Activated T-cell treated with anti-CD3 and anti-CD28 coated beads for 1 hour (primary cell): ENCODE data around the gene SVIL.
A peak's percentile ranks its signal among the peaks of the same experiment; 100 is the strongest.
"Not testable (repeated sequence)": the region's sequence is repeated elsewhere in the genome, so short reads cannot be mapped to it uniquely, and the experiment has no call there.

Source experiments
- DNase-seq: peaks from one replicate; pipeline ENCODE4 v3.0.0-alpha.2; 2020; ENCODE audit warnings: low read depth

Gene SVIL

GRCh38 chr10:29515104-29515503, 119.7 kb downstream of the SVIL start:
- not testable (repeated sequence) for DNase-seq

DNA sequence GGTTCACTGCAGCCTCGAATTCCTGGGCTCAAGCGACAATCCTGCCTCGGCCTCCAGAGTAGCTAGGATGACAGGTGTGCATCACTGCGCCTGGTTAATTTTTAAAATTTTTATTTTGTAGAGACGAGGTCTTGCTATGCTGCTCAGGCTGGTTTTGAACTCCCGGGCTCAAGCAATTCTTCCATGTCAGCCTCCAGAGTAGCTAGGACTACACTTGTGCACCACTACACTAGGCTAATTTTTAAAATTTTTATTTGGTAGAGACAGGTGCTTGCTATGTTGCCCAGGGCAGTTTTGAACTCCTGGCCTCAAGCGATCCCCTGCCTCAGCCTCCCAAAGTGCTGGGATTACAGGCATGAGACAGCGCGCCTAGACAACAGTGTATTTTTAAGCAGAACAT, 120.5 kb downstream of the SVIL start:
- DNase-seq = no peak

DNA sequence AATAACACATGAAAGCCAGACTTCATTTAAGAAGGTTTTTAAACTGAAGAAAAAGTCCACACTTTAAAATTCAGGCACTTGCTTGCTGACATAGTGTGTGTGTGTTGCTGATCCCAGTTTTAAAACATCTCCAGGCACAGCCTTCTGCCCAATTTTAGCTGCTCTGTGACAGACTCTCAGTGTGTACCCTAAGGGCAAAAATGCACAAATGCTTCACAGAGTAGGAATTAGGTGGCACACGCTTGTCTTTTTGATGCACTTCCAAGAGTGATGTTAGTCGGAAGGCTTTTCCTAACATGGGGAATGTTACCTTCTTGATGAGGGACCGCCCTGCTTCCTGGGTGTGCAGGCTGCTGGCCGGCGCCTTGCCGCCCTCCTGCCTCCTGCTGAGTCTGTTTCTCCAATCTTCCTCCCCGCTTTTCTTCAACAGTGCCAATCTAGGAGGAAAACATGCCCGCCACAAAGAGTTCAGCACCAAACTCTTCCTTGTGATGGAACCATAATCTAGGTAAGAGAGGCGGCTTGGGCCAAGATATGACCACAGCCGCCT, 122.3 kb downstream of the SVIL start:
- DNase-seq = no peak

GRCh38 chr10:29511806-29512205, 123.0 kb downstream of the SVIL start:
- DNase-seq = not testable (repeated sequence)

- not testable (repeated sequence) for DNase-seq
These were observed 124.2 kb downstream of the SVIL start for GRCh38 chr10:29510483-29511157.

DNA sequence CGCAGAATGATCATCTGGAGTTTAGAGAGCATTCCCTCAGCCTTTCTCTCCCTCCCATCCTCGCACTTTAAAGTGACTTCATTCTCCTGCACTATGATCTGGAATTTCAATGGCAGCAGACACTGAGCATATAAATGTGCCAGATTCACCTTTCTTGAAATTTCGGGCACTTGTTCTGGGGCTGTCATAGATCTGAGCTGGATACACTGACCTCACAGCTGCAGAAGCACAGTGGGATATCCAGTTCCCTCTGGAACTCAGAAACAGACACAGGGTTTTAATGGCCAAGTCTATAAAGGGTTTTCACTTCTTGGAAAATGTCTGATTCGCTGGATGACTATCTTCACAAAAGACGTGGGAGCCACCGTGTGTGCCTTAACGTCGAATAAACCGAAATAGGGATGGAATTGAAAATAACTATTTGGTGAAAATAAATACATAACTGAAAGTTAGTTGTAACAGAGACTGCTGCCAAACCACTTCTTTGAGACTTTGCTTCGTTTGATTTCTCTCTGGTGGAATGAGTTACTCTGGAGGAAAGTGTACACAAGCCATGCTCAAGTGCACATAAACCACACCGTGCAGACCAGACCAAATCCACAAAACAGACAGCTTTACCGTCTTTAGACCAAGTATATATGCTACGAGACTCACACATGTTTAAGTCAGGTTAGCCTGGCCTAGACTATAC, 126.1 kb downstream of the SVIL start:
- no peak for DNase-seq

DNA sequence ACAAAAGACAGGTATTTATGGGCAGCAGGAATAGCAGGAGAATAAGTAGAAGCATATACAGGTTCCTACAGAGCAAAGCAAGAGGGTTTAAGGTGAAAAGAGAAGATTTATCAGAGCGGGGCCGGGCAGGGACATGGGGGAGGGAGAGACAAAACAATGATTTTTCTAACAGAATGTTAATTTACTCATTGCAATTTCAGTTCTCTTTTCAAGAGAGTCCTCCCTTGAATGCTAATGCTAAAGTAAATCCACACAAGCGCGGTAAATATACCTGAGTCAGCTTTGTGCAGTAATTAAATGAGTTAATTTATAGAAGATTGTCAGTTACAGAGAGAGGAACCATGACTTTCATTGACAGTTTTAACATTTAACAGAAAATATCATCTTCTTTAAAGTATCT, 127.0 kb downstream of the SVIL start:
- DNase-seq = not testable (repeated sequence)

GRCh38 chr10:29506324-29506921, 128.3 kb downstream of the SVIL start:
- not testable (repeated sequence) for DNase-seq

DNA sequence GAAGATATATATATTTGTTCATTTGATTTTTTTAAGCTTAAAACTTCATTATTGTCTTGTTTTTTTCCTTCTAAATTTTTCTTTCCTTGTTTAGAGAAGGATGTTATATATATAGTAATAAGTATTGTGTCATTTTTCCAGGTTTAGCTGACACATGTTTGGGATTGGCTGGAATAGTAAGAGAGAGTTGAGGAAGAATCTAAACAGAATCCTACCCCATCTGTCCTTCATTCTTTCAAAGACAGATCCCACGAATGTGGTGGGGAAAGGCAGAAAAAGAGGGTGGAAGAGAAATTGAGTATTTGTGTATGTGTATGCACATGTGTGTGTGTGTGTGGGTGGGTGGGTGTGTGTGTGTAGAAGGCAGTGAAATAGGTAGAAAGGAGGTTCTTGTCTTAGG, 132.4 kb downstream of the SVIL start:
- DNase-seq = no peak

- DNase-seq = no peak
These were observed 133.1 kb downstream of the SVIL start for GRCh38 chr10:29501692-29502091.

DNA sequence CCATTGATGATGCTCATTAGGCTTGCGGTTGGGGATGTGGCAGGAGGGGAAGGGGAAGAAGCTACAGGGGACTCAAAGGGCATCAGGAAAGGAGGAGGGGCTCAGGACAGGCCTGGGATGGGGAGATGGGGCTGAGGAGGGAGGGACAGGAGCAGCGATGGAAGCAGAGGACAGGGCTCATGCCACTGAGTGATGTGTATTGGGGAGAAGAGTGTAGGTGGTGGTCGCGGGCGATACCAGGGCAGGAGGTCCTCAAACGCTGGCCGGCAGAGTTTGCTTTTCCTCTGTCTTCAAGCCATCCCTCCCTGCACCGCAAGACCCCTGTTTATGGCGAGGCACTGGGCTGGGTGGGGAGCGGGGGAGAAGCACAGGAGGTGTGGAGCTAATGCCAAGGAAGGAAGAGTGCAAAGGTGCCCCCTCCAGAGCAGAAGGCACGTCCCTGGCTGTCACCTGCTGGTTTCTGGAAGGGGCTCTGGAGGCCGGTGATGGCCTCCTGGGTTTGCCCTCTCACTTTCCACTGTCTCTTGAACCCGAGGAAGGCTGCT, 134.7 kb downstream of the SVIL start:
- no peak for DNase-seq

- peak; percentile 58 for DNase-seq
These were observed 138.2 kb downstream of the SVIL start for GRCh38 chr10:29496341-29497162.

- no peak for DNase-seq
These were observed 139.4 kb downstream of the SVIL start for GRCh38 chr10:29495366-29495765.

DNA sequence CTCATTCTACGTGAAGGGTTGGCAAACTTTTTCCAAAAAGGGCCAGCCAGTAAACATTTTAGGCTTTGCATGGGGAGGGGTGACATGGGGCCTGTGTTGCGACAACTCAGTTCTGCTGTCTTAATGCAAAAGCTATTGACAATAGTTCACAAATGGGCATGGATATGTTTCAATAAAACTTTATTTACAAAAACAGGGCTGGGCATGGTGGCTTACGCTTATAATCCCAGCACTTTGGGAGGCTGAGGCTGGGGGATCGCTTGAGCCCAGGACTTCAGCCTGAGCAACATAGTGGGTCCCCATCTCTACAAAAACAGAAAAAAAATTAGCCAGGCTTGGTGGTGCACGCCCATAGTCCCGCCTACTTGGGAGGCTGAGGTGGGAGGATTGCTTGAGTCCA, 141.1 kb downstream of the SVIL start:
- no peak for DNase-seq

- DNase-seq = no peak
These were observed 142.0 kb downstream of the SVIL start for GRCh38 chr10:29492774-29493173.

DNA sequence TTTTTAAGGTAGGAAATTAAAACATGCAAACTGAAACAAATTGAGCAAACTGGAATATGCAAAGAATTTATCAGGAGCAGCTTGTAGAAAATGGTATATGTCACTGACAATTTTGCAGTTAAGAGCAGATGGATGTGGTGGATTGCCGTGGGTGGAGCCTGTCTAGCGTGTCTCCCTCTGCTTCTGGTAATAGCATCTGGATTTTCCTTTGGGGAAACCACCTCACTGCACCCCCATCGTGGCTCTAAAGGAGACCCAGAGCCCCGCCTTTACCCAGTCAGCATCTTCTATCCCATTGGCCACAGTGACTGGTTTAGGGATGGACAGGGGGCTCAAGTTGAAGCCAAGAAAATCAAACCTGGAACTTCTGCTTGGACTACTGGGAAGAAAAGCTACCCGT, 142.9 kb downstream of the SVIL start:
- no peak for DNase-seq

DNA sequence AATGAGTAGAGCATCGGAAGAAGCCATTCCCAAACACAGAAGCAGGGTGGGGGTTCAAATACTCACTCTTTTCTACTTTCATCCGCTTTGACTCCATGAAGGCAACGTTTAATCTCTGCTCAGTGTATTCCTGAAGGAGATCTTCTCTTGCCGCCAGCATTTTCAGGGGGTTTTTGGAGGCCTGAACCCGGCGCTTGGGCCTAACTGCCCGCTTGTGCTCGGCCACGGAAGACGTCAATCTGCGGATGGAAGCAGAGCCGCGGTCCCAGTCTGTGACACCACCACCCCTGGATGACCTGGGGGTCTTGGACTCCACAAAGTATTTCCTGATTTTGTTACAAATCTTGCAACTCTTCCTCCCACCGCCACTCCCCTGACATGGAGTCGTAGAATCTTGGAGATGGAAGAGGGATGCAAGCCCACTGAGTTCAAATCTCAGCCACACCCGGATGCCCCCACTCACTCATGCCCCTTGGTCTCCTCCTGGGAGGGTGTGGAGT, 143.9 kb downstream of the SVIL start:
- DNase-seq = not testable (repeated sequence)

GRCh38 chr10:29488471-29488870, 146.3 kb downstream of the SVIL start:
- not testable (repeated sequence) for DNase-seq

DNA sequence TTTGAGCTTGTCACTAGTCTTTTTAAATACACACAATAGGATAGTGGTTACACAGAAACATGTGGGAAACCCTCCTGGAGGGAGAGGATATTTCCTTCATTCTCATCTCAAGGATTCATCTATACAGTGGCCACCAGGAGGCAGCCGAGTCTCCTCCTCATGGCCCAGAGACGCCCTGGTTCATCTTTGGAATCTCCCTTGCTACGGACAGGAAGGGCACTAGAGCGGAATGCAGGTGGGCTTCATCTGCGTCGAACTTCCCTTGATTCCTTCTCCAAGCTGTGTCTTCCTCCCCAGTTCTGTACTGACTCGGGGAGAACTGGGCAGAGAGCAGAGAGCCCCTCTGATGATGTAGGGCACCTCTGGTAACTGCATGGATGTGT, 146.9 kb downstream of the SVIL start:
- DNase-seq = not testable (repeated sequence)

DNA sequence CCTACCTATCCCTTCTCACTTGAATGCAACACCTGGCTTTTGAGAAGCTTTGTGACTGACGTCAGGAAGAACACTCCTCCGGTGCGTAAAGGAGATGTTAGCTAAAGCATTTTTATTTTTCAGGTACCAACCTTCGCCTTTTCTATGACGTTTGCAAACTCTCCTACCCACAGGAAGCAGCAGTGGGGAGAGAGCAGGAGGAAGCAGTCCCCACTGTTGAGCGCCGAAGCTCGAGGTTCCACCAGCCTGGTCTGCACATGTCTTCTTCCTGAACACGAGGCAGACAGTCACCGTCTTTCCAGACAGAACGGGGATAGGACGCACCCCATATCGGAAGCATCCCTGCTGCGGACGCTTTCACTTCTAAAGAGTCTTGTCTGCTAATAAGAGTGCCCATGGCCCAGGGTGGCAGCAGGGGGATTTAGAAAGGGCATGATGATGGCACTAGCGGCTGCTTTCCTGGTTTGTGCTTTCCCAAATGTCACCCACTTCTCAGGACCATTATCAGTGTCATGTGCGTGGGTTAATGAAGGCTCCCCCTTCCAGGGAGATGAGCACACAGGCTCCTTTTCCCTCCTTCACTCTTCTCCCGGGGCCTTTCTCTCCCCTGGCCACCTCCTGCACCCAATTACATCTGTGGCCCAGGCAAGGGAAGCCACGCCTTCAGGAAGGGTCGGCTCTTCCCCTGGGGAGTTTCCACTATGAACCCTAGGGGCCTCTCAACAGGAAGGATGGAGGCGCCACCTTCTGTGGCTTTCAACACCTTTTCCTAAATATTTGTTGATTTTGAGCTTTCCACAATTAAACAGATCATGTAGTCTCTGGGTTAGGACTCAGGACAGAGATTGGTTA, 147.5 kb downstream of the SVIL start:
- not testable (repeated sequence) for DNase-seq

DNA sequence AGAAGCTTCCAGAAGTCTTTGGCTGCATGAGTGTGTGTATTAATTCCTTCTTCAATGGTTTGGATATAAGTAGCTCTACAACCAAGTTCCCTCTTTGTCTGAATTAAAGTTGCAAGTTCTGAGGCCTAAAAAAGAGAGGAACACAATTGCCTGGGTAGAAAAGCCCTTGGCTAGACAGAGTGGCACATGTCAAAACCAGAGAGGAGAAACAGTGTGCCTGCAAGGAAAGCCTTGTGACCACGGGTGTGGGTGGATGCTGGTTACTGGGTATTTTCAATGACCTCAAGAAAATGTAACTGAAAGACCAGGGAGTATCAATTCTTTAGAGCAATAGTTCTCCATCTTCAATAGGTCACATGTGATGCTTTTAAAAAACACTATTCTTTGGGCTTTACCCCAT, 148.3 kb downstream of the SVIL start:
- DNase-seq = no peak
